ENCODE data around the gene MTCH1.

DNA sequence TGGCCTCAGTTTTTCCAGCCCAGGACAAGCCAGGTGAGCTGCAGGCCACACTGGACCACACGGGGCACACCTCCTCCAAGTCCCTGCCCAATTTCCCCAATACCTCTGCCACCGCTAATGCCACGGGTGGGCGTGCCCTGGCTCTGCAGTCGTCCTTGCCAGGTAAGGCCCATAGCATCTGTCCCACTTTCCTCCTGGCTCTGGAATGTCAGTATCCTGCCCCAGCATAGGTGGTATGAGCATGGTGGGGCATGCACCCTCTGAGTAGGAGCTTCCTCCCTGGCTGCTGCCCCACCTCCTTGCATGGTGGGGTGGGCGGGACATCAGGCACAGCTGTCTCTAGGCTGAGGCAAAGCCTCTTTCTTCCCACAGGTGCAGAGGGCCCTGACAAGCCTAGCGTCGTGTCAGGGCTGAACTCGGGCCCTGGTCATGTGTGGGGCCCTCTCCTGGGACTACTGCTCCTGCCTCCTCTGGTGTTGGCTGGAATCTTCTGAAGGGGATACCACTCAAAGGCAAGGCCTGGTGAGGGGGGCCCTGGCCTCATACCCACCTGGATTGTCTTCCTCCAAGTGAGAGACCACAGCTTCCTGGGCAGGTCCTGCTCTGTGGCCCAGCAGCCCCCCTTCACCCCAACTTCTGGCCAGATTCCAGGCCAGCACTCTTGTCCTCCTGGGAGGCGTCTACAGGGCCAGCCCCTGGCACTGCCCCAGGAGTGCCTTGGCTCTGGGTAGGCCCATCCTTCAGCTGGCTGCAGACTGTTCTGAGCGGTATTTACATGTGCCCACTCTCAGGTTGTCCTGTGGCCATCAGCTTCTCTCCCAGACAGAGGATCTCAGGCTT is 22.3 kb downstream of the MTCH1 start:
- TF ChIP-seq POLR2A (IDR thresholded peaks at IDR 0.05; ENCODE audit: borderline replicate concordance, extremely low read depth, insufficient read depth, insufficient read length) (no peak), EZH2 (IDR thresholded peaks at IDR 0.05) (no peak), RAD21 (IDR thresholded peaks at IDR 0.05; ENCODE audit: low read depth) (no peak), EZH2phosphoT487 (IDR thresholded peaks at IDR 0.05; ENCODE audit: borderline replicate concordance) (no peak)
- TF ChIP-seq, protein P1, sequence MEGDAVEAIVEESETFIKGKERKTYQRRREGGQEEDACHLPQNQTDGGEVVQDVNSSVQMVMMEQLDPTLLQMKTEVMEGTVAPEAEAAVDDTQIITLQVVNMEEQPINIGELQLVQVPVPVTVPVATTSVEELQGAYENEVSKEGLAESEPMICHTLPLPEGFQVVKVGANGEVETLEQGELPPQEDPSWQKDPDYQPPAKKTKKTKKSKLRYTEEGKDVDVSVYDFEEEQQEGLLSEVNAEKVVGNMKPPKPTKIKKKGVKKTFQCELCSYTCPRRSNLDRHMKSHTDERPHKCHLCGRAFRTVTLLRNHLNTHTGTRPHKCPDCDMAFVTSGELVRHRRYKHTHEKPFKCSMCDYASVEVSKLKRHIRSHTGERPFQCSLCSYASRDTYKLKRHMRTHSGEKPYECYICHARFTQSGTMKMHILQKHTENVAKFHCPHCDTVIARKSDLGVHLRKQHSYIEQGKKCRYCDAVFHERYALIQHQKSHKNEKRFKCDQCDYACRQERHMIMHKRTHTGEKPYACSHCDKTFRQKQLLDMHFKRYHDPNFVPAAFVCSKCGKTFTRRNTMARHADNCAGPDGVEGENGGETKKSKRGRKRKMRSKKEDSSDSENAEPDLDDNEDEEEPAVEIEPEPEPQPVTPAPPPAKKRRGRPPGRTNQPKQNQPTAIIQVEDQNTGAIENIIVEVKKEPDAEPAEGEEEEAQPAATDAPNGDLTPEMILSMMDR (IDR thresholded peaks at IDR 0.05 in 2 of 3, conservative IDR thresholded peaks at IDR 0.05 in 1 of 3; ENCODE audit: borderline replicate concordance in 1 of 3, insufficient read depth in 1 of 3, low read depth in 2 of 3, low read length in 2 of 3), result no peak
- TF ChIP-seq, protein P2, sequence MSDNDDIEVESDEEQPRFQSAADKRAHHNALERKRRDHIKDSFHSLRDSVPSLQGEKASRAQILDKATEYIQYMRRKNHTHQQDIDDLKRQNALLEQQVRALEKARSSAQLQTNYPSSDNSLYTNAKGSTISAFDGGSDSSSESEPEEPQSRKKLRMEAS (IDR thresholded peaks at IDR 0.05), result no peak
- TF ChIP-seq, protein P3, sequence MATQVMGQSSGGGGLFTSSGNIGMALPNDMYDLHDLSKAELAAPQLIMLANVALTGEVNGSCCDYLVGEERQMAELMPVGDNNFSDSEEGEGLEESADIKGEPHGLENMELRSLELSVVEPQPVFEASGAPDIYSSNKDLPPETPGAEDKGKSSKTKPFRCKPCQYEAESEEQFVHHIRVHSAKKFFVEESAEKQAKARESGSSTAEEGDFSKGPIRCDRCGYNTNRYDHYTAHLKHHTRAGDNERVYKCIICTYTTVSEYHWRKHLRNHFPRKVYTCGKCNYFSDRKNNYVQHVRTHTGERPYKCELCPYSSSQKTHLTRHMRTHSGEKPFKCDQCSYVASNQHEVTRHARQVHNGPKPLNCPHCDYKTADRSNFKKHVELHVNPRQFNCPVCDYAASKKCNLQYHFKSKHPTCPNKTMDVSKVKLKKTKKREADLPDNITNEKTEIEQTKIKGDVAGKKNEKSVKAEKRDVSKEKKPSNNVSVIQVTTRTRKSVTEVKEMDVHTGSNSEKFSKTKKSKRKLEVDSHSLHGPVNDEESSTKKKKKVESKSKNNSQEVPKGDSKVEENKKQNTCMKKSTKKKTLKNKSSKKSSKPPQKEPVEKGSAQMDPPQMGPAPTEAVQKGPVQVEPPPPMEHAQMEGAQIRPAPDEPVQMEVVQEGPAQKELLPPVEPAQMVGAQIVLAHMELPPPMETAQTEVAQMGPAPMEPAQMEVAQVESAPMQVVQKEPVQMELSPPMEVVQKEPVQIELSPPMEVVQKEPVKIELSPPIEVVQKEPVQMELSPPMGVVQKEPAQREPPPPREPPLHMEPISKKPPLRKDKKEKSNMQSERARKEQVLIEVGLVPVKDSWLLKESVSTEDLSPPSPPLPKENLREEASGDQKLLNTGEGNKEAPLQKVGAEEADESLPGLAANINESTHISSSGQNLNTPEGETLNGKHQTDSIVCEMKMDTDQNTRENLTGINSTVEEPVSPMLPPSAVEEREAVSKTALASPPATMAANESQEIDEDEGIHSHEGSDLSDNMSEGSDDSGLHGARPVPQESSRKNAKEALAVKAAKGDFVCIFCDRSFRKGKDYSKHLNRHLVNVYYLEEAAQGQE (IDR thresholded peaks at IDR 0.05; ENCODE audit: low read depth), result no peak

All from HCT116 (cell line).